ENCODE data around the gene CCDC137.
A peak's percentile ranks its signal among the peaks of the same experiment; 100 is the strongest.
"Not testable (repeated sequence)": the region's sequence is repeated elsewhere in the genome, so short reads cannot be mapped to it uniquely, and the experiment has no call there.

Gene CCDC137, protein sequence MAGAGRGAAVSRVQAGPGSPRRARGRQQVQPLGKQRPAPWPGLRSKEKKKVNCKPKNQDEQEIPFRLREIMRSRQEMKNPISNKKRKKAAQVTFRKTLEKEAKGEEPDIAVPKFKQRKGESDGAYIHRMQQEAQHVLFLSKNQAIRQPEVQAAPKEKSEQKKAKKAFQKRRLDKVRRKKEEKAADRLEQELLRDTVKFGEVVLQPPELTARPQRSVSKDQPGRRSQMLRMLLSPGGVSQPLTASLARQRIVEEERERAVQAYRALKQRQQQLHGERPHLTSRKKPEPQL

DNA sequence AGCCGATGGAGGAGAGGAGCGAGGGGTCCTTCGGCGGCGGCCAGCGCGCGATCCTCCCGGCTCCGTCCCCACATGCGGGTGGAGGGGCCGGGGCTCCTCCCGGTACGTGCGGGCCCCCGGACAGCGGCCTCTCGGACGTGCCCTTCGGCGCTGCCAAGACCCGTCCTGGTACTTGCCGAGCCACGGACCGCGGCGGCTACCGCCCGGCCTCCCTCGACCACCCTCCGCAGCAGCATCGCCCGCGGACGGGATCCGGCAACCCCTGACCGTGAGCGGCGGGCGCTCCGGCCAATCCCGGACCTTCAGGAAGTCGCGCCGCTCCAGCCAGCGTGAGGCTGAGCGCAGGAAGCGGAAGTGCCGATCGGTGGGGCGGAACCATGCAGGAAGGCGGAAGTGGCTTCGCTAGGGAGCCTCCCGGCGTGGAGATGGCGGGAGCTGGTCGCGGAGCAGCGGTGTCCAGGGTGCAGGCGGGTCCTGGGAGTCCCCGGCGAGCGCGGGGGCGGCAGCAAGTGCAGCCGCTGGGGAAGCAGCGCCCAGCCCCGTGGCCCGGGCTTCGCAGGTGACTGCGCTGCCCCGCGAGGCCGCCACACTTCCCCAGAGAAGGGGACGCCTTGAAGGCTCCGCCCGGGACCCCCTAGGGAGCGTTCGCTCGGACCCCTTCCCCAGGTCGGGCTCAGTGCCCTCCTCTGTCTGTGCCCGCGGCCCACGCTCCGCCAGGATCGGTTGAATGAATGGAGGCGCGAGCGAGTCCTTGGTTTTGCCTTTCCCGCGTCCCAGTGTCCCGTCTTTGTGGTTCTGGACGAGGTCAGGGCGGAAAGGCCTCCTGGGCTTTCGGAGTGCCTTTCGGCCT is at the start of gene CCDC137, which contains the start of gene OXLD1:
Gene CCDC137, plus strand, starts transcription at position 396 of the 850 bp plus-strand sequence. Its CDS starts 30 bp downstream, at position 426.
Gene OXLD1, minus strand, starts transcription at position 264 of the 850 bp plus-strand sequence. Its CDS starts 28 bp downstream, at position 236.
- Histone ChIP-seq H3K9ac (ENCODE audit: low read length) (peak within 1 kb of the TSS; percentile 56), H3K4me3 (ENCODE audit: low read length) (peak within 1 kb of the TSS; percentile 71), H3K27me3 (ENCODE audit: control insufficient read depth, insufficient read depth, low read length) (no peaks in the 10 kb centered on the region), H3K27ac (ENCODE audit: low read depth, low read length) (peak within 1 kb of the TSS; percentile 87), H3K4me1 (ENCODE audit: control insufficient read depth, insufficient read depth, low read length) (peaks cover 8% of the 10 kb centered on the region), H3K36me3 (ENCODE audit: control insufficient read depth, insufficient read depth, low read length) (peaks cover 13% of the 10 kb centered on the region)

DNA sequence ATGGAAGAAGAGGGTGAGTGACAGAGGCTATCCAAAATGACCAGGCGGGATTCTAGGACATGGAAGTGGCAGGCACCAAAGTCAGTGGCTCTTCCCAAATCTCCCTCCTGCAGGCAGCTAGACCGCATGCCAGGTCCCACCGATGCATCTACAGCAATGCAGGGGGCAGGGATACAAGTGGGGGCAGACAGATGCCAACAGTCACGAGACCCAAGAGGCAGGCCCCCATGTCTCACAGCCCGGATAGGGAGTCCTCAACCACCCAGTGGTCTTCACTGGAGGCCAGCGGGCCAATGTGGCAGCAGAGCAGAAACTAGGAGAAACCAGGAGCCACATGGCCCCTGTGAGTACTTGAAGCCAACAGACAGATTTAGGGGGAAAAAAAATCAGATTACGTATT is 49.7 kb upstream of the CCDC137 start:
- H3K27ac ChIP-seq (ENCODE audit: low read depth, low read length): no peak overlapping the region
- peaks cover 33% of the 10 kb centered on the region for H3K36me3 ChIP-seq (ENCODE audit: control insufficient read depth, insufficient read depth, low read length)
- H3K4me3 ChIP-seq (ENCODE audit: low read length): no peak overlapping the region
- H3K27me3 ChIP-seq (ENCODE audit: control insufficient read depth, insufficient read depth, low read length): no peaks in the 10 kb centered on the region
- H3K9ac ChIP-seq (ENCODE audit: low read length): no peak overlapping the region
- peaks cover 3% of the 10 kb centered on the region for H3K4me1 ChIP-seq (ENCODE audit: control insufficient read depth, insufficient read depth, low read length)

DNA sequence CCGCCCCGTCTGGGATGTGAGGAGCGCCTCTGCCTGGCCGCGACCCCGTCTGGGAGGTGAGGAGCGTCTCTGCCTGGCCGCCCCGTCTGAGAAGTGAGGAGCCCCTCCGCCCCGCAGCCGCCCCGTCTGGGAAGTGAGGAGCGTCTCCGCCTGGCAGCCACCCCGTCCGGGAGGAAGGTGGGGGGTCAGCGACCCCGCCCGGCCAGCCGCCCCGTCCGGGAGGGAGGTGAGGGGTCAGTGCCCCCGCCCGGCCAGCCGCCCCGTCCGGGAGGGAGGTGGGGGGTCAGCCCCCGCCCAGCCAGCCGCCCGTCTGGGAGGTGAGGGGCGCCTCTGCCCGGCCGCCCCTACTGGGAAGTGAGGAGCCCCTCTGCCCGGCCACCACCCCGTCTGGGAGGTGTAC is 48.2 kb upstream of the CCDC137 start:
- H3K4me3 ChIP-seq (ENCODE audit: low read length); H3K4me1 ChIP-seq (ENCODE audit: control insufficient read depth, insufficient read depth, low read length): not testable (repeated sequence)

DNA sequence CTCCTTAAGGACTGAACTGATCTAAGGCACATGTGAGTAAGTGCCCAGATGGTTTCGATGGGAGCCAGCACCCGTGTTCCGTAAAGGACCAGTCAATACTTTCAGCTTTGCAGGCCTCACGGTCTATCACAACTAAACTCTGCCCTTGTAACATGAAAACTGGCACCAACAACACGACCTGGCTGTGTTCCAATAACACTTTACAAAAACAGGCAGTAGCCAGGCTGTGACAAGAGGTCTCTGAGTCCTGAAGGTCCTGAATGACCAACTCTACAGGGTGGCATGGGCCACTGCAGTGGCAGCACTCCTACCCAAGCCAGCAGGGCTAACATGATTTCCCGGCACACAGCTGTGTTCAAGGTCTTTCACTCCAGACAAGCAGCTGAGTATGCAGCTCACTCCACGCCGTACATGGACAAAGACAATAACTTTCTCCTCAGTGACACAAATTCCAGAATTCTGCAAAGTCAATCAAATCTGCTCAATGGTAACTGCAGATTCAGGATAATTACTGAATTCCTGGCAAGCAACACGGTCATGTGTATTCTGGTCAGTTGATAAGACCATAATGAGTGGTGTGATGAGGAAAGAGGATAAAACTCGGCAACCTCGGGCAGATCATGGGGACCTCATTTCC is 44.9 kb upstream of the CCDC137 start:
- H3K27me3 ChIP-seq (ENCODE audit: control insufficient read depth, insufficient read depth, low read length): no peaks in the 10 kb centered on the region
- H3K27ac ChIP-seq (ENCODE audit: low read depth, low read length): no peak overlapping the region
- H3K9ac ChIP-seq (ENCODE audit: low read length): no peak overlapping the region
- H3K36me3 ChIP-seq (ENCODE audit: control insufficient read depth, insufficient read depth, low read length): peaks cover 42% of the 10 kb centered on the region
- no peak overlapping the region for H3K4me3 ChIP-seq (ENCODE audit: low read length)
- H3K4me1 ChIP-seq (ENCODE audit: control insufficient read depth, insufficient read depth, low read length): no peaks in the 10 kb centered on the region

More for the DNA sequence above, 48.2 kb upstream of the CCDC137 start:
- not testable (repeated sequence) for H3K27ac ChIP-seq (ENCODE audit: low read depth, low read length); H3K27me3 ChIP-seq (ENCODE audit: control insufficient read depth, insufficient read depth, low read length); H3K9ac ChIP-seq (ENCODE audit: low read length)
- H3K36me3 ChIP-seq (ENCODE audit: control insufficient read depth, insufficient read depth, low read length): peaks cover 32% of the 10 kb centered on the region

DNA sequence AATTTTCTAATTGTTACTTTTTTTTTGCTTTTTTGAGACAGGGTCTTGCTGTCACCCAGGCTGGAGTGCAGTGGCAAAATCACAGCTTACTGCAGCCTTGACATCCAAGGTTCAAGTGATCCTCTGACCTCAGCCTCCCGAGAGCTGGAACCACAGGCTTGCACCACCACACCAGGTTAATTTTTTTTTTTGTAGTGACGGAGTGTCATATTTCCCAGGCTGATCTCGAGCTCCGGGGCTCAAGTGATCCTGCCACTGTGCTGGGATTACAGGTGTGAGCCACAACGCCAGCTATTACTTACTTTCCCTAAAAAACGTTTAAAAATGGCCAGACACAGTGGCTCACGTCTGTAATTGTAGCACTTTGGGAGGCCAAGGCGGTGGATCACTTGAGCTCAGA is 36.3 kb upstream of the CCDC137 start:
- Histone ChIP-seq H3K27me3 (ENCODE audit: control insufficient read depth, insufficient read depth, low read length) (no peaks in the 10 kb centered on the region), H3K4me3 (ENCODE audit: low read length) (no peak overlapping the region), H3K27ac (ENCODE audit: low read depth, low read length) (no peak overlapping the region), H3K36me3 (ENCODE audit: control insufficient read depth, insufficient read depth, low read length) (peaks cover 5% of the 10 kb centered on the region), H3K4me1 (ENCODE audit: control insufficient read depth, insufficient read depth, low read length) (peaks cover under 1% of the 10 kb centered on the region), H3K9ac (ENCODE audit: low read length) (no peak overlapping the region)

DNA sequence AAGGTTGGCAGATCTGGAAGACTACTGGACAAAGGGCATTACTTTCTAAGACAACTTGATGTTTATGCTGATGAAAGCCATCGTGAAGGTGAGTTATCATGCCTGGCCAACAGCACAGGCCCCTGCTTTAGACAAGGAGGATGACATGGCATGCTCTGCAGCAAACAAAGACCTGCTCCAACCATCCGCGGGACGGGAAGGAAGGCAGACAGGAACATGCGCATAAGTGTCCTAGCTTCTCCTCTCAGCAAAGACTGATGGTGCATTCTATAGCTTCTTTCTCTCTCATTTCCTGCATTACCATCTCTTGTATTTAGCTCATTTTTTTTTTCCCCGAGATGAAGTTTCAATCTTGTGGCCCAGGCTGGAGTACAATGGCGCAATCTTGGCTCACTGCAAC is 35.1 kb upstream of the CCDC137 start:
- Histone ChIP-seq H3K9ac (ENCODE audit: low read length) (no peak overlapping the region), H3K27ac (ENCODE audit: low read depth, low read length) (no peak overlapping the region), H3K4me3 (ENCODE audit: low read length) (no peak overlapping the region), H3K36me3 (ENCODE audit: control insufficient read depth, insufficient read depth, low read length) (no peaks in the 10 kb centered on the region), H3K27me3 (ENCODE audit: control insufficient read depth, insufficient read depth, low read length) (no peaks in the 10 kb centered on the region), H3K4me1 (ENCODE audit: control insufficient read depth, insufficient read depth, low read length) (peaks cover 7% of the 10 kb centered on the region)

DNA sequence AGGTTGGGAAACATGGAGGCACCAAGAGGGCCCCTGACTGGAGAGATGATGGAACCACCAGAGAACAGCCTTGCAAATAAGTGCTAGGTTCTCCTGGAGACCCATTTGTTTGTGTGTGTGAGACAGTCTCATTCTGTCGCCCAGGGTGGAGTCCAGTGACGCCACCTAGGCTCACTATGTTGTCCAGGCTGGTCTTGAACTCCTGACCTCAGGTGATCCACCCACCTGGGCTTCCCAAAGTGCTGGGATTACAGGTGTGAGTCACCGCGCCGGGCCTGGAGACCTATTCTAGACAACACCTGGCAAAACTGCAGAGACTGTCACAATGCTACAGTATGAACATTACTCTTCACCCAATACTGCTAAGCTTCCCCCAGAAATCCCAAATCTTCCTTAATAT is 31.1 kb upstream of the CCDC137 start:
- H3K27me3 ChIP-seq (ENCODE audit: control insufficient read depth, insufficient read depth, low read length): no peaks in the 10 kb centered on the region
- no peak overlapping the region for H3K9ac ChIP-seq (ENCODE audit: low read length)
- peaks cover 7% of the 10 kb centered on the region for H3K4me1 ChIP-seq (ENCODE audit: control insufficient read depth, insufficient read depth, low read length)
- H3K36me3 ChIP-seq (ENCODE audit: control insufficient read depth, insufficient read depth, low read length): no peaks in the 10 kb centered on the region
- H3K4me3 ChIP-seq (ENCODE audit: low read length): peak overlapping the region; percentile 78
- no peak overlapping the region for H3K27ac ChIP-seq (ENCODE audit: low read depth, low read length)

DNA sequence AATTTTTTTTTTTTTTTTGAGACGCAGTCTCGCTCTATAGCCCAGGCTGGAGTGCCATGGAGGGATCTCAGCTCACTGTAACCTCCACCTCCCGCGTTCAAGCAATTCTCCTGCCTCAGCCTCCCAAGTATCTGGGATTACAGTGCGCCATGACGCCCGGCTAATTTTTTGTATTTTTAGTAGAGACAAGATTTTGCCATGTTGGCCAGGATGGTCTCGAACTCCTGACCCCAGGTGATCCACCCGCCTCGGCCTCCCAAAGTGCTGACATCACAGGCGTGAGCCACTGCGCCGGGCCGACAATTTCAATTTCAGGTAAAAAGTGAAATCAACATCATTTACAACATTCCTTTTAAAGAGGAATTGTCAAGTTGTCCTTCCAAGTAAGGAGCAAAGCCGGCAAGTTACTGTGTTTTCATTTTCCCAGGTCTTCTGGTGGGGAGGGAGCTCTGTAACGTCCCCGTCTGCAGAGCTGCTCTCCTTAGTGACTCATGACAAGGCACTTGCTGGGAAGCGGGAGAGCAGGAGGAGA is 30.5 kb upstream of the CCDC137 start:
- Histone ChIP-seq H3K27me3 (ENCODE audit: control insufficient read depth, insufficient read depth, low read length) (no peaks in the 10 kb centered on the region), H3K4me3 (ENCODE audit: low read length) (peak overlapping the region; percentile 78), H3K27ac (ENCODE audit: low read depth, low read length) (peak overlapping the region; percentile 88), H3K9ac (ENCODE audit: low read length) (peak overlapping the region; percentile 66), H3K4me1 (ENCODE audit: control insufficient read depth, insufficient read depth, low read length) (peaks cover 7% of the 10 kb centered on the region), H3K36me3 (ENCODE audit: control insufficient read depth, insufficient read depth, low read length) (no peaks in the 10 kb centered on the region)

DNA sequence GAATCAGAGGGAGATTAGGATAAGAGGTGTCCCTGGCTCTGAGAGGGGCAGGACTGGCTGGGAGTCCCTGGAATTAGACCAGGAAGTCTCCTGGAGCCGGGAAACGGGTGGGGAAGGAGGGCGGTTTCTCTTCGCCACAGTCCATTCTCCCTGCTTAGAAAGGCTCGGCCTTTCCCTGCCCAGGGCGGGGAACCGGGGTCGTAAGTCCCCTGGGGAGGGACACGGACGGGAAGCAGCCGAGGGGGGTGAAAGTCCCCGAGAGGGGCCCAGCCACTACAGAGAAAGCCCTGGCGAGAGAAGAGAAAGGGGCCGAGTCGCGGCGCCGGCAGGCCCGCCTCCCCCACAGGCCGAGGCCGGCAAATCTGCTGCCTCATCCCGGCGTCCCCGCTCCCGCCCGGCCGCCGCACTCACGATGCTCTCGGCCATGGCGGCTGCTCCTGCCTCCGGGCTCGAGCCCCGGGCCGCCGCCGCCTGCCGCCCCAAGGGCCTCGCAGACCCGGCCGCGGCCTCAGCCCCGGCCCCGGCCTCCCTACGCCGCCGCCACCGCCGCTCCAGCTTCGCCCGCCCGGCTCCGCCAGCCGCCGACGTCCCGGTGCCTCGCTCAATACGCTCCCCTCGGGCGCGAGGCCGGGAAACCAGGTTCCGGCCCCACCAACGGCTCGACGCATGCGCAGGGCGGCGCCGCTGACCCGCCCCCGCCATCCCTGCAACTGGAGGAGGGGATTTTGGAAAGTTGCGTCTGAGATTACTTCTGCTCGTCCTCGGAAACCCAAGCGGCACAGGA is 29.8 kb upstream of the CCDC137 start, which contains the start of the genes NPLOC4 and TSPAN10:
Gene NPLOC4, minus strand, starts transcription at position 608 of the 784 bp plus-strand sequence. Its CDS starts 182 bp downstream, at position 426.
Gene TSPAN10, plus strand, starts transcription at position 692 of the 784 bp plus-strand sequence. CDS start 5,217 bp downstream, outside the sequence.
- H3K27ac ChIP-seq (ENCODE audit: low read depth, low read length): peak within 1 kb of the TSS; percentile 88
- H3K9ac ChIP-seq (ENCODE audit: low read length): peak within 1 kb of the TSS; percentile 66
- peaks cover 7% of the 10 kb centered on the region for H3K4me1 ChIP-seq (ENCODE audit: control insufficient read depth, insufficient read depth, low read length)
- H3K4me3 ChIP-seq (ENCODE audit: low read length): peak within 1 kb of the TSS; percentile 78
- no peaks in the 10 kb centered on the region for H3K27me3 ChIP-seq (ENCODE audit: control insufficient read depth, insufficient read depth, low read length)
- no peaks in the 10 kb centered on the region for H3K36me3 ChIP-seq (ENCODE audit: control insufficient read depth, insufficient read depth, low read length)

DNA sequence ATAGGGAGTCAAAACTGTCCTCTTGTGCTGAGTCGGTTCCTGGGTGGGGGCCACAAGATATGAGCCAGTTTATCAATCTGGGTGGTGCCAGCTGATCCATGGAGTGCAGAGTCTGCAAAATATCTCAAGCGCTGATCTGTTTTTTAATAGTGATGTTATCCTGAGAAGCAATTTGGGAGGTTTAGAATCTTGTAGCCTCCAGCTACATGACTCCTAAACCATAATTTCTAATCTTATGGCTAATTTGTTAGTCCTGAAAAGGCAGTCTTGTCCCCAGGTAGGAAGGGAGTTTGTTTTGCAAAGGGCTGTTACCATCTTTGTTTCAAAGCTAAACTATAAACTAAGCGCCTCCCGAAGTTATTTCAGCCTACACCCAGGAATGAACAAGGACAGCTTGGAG is 27.9 kb upstream of the CCDC137 start:
- H3K9ac ChIP-seq (ENCODE audit: low read length): no peak overlapping the region
- H3K4me1 ChIP-seq (ENCODE audit: control insufficient read depth, insufficient read depth, low read length): peaks cover 7% of the 10 kb centered on the region
- H3K4me3 ChIP-seq (ENCODE audit: low read length): no peak overlapping the region
- no peaks in the 10 kb centered on the region for H3K36me3 ChIP-seq (ENCODE audit: control insufficient read depth, insufficient read depth, low read length)
- no peaks in the 10 kb centered on the region for H3K27me3 ChIP-seq (ENCODE audit: control insufficient read depth, insufficient read depth, low read length)
- H3K27ac ChIP-seq (ENCODE audit: low read depth, low read length): no peak overlapping the region

DNA sequence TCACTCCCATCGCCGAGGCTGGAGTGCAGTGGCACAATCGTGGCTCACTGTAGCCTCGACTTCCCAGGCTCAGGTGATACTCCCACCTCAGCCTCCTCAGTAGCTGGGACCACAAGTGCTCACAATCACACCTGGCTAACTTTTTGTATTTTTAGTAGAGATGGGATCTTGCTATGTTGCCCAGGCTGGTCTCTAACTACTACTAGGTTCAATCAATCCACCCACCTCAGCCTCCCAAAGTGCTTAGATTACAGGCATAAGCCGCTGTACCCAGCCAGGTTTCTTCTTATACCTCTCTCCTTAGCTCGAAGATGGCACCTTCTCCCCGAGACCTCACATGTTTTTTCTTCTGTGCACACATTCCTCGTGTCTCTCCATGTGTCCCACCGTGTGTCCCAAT is 26.5 kb upstream of the CCDC137 start:
- no peaks in the 10 kb centered on the region for H3K27me3 ChIP-seq (ENCODE audit: control insufficient read depth, insufficient read depth, low read length)
- no peak overlapping the region for H3K27ac ChIP-seq (ENCODE audit: low read depth, low read length)
- no peak overlapping the region for H3K4me3 ChIP-seq (ENCODE audit: low read length)
- no peak overlapping the region for H3K9ac ChIP-seq (ENCODE audit: low read length)
- no peaks in the 10 kb centered on the region for H3K36me3 ChIP-seq (ENCODE audit: control insufficient read depth, insufficient read depth, low read length)
- peaks cover 7% of the 10 kb centered on the region for H3K4me1 ChIP-seq (ENCODE audit: control insufficient read depth, insufficient read depth, low read length)

Measured in rectal smooth muscle tissue (tissue), 1 donor.